NCI-H2107 treated with DMSO at 0.1 percent for 48 hours (cell line): ENCODE measurements around the gene ZDHHC1.

ENCODE experiments used
- DNase-seq: peaks from one replicate; lab custom pipeline; 2025; ENCODE audit not compliant: unreplicated experiment; lab: John Stamatoyannopoulos, UW

The ZDHHC1 gene

GRCh38 chr16:67415872-67416793, at the start of gene ZDHHC1:
Gene ZDHHC1 (minus strand): TSS chr16:67416477. CDS start chr16:67407775, 8,702 bp downstream.
- DNase-seq: no peak

GRCh38 chr16:67464565-67464964, 48.3 kb upstream of the ZDHHC1 start:
- DNase-seq: no peak

DNA sequence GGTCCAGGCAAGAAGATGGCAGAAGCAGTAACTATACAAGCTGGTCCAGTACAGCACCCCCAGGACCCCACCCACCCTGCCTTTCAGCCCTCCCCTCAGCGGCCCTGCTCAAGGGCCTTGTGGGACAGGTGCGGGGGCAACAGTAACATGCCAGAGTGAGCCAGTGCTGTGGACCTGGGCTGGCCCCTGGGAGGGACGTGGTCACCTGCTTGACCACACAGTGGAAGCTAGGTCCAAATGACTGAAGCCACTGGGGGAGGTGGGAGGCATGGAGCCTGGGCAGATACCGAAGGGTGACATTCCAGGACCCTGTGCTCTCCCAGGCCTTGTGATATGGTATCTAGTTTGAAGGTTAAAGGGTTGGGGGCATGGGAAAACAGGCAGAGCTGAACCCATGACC, 47.4 kb upstream of the ZDHHC1 start:
- no peak for DNase-seq

DNA sequence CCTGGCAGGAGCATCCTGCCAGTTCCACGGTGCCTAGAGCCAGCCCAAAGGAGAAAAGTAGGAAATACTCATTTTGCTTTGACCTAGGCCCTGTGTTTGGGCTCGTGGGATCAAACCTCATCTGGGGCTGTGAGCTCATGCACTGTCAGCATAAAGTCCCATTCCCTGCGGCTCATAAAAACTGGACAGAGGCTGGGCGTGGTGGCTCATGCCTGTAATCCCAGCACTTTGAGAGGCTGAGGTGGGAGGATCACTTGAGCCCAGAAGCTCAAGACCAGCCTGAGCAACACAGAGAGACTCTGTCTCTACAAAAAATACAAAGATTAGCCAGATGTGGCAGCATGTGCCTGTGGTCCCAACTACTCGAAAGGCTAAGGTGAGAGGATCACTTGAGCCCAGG, 46.8 kb upstream of the ZDHHC1 start:
- no peak for DNase-seq

- no peak for DNase-seq
Measured at GRCh38 chr16:67462279-67462655, 46.0 kb upstream of the ZDHHC1 start.

DNA sequence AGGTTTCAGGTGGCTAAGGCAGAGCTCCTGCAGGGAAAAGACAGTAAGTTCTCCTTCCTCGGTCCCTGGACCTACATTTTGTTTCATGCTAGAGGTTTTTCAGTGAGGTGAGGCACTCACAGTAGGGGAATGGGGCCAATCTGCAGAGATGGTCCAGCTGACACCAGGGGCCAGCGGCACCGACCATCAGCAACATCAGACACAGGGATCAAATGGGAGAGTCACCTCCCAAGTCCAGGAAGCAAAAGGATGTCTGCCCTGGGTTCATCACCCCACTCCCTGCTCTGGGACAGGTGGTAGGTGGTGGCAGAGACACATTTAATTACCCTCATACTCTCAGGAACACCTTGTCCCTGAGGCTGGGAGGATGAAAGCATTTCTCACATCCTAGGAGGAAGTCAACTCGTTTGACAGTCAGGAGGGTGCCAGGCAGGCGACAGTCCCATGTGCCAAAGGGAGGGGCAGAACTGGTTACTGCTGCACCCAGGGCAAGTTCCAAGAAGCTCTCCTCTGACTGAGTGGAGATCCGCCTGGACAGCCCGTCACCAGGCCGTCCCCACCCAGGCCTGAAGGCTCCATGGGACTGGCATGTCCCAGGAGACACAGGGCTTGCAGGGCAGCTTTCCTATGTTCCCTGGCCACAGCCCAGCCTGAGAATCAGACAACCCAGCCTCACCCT, 45.5 kb upstream of the ZDHHC1 start:
- DNase-seq: no peak

GRCh38 chr16:67460961-67461360, 44.7 kb upstream of the ZDHHC1 start:
- DNase-seq: no peak

- DNase-seq: no peak
Measured at GRCh38 chr16:67460168-67460567, 43.9 kb upstream of the ZDHHC1 start.

- DNase-seq: no peak
Measured at GRCh38 chr16:67459861-67460150, 43.5 kb upstream of the ZDHHC1 start.

GRCh38 chr16:67459066-67459860, 43.0 kb upstream of the ZDHHC1 start:
- DNase-seq: no peak

GRCh38 chr16:67458121-67458641, 41.9 kb upstream of the ZDHHC1 start:
- no peak for DNase-seq

DNA sequence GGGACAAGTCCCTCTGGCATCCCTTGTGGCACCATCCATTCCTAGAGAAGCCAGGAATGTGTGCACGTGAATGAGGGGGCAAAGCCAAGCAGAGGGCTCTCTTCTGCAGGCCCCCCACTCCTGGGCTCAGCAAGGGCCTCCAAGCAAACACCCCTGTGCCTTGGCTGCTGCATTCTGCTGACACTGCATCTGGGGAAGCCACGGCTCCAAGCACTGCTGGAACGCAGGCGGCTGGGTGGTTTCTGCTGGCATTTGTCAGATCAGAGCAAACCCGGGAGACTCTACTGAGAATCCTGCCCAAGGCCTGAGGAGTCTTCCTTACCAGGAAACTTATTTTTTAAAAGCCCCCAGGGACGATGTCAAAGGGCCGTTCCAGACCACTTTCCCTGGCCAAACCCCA, 41.3 kb upstream of the ZDHHC1 start:
- no peak for DNase-seq

GRCh38 chr16:67456391-67457081, 40.3 kb upstream of the ZDHHC1 start:
- DNase-seq: no peak

DNA sequence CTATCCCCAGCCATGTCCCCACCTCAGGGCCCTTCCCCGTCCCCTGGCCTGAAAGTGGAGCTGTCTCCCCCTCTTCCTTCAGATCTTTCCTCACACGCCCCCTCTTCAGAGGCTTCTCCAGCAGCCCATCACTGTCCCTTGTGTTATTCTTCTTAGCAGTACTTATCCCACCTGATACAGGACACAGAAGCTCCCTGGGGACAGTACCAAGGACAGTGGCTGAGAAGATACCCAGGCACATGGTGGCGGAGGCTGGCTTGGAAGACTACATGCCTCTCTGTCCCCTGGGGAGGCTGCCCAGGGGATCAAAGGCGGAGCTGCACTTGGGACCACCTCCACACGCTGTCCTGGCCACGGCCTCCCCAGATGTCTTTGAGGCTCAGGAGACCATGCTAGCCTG, 38.6 kb upstream of the ZDHHC1 start:
- no peak for DNase-seq

DNA sequence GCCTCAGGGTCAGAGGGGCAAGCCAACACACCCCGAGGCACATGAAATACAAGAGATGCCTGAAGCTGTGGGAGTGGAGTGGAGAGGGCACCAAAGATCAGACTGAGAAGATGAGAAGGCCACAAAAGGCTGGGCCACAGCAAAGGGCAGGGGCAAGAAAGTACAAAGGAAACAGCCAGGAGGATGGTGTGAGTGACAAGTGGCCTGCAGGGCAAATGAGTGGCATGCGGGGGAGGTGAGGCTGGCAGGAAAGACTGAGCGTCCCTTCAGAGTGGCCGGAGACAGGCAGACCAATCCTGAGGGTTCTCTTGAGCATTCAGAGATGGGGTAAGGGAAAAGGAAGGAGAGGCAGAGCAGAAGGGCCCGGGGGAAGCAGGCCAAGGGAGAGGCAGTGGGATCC, 37.8 kb upstream of the ZDHHC1 start:
- DNase-seq: no peak

DNA sequence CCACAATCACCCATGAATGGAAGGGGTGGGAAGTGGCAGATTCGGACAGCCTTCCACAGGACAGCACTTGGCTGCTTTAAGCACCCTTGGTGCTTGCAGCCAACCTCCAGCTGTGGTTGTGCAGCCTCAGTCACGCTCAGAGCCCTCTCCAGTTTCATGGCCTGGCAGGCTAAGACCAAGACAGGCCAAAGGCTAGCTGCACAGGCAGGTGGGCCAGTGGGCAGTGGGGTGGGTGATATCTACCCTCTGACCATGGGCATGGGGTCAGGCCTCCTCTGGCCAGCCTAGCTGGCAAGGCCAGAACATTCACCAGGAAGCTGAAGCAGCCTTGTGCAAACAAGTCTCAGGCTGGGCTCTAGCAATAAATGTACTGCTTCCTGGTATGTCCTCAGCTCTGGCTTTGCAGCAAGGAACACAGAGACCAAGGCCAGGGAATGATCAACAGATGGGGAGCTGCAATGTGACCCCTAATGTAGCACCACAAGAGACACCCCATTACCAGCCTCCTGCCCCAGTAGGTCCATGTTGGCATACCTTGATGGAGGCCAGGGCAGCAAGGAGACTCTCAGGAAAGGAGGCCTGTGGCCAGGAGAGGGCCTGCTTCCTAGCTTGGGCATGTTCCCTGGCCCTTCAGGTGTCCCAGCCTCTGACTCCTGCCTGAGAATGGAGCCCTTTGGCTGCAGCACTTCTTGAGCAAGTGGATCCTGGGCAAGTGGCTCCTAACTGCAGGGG, 35.6 kb upstream of the ZDHHC1 start:
- DNase-seq: no peak

DNA sequence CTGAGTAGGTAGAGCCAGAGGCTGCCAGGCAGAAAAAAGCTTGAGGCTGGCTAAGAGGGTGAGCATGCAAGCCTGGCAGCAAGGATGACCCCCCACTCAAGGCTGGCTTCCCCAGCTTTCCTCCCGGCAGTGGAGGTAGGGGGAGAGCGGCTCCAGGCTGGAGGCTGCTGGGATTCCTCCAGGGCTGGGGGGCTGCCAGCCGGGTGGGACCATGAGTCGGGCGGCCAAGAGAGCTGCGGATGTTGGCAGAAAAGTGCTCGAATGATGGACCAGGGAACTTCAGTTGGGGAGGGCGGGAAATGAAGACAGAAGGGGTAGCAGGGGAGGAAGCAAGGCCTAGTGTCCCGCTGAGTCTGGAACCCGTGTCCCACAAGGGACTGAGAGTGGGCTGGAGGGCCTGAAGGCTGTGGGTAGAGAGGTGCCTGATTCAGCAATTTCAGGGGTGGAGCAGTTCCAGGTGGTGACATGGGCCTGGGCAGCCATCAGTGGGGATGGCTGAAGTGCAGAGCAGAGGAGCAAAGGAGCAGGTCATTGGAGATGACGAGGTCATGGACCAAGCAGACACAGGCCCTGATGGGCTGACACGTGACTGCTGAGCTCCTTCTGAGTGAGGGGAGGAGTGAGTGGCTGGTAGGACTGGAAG, 34.9 kb upstream of the ZDHHC1 start:
- DNase-seq: no peak

- DNase-seq: no peak
Measured at GRCh38 chr16:67449739-67450138, 33.5 kb upstream of the ZDHHC1 start.

DNA sequence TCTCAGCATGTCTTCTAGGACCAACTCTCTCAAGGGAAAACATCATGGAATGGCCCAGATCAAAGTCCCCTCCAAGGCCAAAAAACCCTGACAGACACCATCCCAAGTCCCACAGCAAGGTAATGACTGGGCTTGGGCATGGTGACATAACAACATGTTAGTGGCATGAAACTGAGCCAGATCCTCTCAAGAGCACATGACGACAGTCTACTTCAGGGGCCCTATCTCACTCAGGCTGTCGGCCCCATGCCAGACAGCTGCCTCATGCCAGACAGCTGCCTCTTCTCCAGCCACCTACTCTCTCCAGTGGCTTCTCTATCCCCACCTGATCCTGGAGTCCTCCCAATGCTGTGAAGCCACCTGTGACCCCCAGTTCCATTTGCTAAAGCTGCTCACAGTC, 33.1 kb upstream of the ZDHHC1 start:
- DNase-seq: no peak

DNA sequence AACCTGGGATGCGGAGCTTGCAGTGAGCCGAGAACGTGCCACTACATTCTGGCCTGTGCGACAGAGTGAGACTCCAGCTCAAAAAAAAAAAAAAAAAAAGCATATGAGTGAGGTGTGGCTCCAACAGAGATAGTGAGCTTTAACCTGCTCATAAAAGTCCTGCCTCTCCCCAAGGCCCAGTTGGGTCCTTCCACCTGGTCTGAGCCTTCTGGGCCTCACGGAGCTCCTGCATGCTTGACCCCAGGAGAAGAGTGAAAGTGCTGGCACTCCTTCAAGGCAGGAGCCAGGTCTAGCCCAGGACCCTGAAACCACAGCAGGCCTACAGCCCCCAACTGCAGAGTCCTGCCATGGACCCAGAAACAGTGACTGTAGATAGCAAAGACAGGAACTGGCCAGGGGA, 32.3 kb upstream of the ZDHHC1 start:
- DNase-seq: no peak
